Posterior cingulate gyrus (tissue), 11 donors: ENCODE data around the gene PTPRN2.
A peak's percentile ranks its signal among the peaks of the same experiment; 100 is the strongest.
"Not testable (repeated sequence)": the region's sequence is repeated elsewhere in the genome, so short reads cannot be mapped to it uniquely, and the experiment has no call there.

Source experiments
- DNase-seq, 10 donors: peaks; one replicate each; pipeline versions ENCODE4 v3.0.0 to v3.0.0-alpha.2; 2020 to 2021; ENCODE audit warnings: mixed read lengths in 3 of 10
- intact Hi-C: fragments of 100-400 bp; cut with DNase I; formaldehyde crosslinking; loops from one replicate; pipeline ENCODE4 v1.15.1; 2023

Gene PTPRN2

GRCh38 chr7:158244873-158245723 is 342.5 kb downstream of the PTPRN2 start:
- peak in 1 of 10 donors; percentile 75 for DNase-seq
- intact Hi-C loops, result no loop called here

DNA sequence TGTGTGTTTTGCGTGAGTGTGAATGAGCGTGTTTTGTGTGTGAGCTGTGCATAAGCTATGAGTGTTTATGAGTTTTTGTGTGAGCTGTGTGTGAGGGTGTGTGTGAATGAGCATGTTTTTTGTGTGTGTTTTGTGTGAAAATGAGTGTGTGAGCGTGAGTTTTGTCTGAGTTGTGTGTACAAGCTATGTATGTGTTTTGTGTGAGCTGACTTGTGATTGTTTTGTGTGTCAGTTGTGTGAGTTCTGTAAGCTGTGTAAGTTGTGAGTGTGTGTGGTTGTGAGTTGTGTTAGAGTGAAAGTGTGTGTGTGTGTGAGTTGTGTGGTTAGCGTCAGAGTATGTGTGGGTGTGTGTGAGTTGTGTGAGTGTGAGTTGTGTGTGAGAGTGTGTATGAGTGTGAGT is 343.2 kb downstream of the PTPRN2 start:
- no peak for DNase-seq
- intact Hi-C loops, result no loop called here

DNA sequence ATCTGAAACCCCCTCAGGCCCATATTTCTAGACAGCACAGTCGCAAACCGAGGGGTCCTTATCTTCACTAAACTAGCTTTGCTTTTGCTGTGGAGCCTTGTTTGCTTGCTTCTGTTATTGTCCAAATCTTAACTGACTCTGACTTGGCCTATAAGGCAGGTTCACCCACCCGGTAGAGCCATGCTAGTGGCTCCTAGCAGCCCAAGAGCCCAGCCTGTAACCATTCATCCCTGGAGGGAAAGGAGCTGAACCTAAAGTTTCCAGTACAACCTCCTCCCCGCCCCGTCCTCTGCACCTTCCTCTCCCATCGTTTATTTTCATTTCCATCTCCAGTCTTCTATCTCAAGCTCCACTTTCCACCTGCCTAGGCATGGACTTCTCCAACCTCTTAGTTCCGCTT is 345.7 kb downstream of the PTPRN2 start:
- DNase-seq, result peak in 1 of 10 donors; percentile 39
- intact Hi-C loops, result no loop called here

DNA sequence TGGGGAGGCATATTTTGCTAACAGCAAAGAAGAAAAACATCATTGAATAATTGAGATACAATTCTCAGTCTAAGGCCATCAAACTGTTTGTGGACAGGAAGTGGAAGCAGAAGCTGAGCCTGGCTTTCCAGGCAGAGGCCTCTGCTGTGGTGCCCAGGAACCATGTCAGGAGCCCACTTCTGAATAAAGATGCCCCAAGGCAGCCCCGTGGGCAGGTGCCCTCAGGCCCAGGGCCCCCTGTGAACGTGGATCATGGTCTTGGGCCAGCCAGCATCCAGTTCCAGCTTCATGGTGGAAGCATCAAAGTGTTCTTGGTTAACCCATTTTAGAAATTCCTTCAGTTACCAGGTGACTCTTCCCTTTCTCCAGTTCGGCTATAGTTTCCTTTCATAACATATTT is 346.8 kb downstream of the PTPRN2 start:
- intact Hi-C loops, result no loop called here
- peak in 1 of 10 donors; percentile 70 for DNase-seq

GRCh38 chr7:158239290-158239981 is 348.2 kb downstream of the PTPRN2 start:
- DNase-seq, result peak in 1 of 10 donors; percentile 78
- intact Hi-C loops, result no loop called here

DNA sequence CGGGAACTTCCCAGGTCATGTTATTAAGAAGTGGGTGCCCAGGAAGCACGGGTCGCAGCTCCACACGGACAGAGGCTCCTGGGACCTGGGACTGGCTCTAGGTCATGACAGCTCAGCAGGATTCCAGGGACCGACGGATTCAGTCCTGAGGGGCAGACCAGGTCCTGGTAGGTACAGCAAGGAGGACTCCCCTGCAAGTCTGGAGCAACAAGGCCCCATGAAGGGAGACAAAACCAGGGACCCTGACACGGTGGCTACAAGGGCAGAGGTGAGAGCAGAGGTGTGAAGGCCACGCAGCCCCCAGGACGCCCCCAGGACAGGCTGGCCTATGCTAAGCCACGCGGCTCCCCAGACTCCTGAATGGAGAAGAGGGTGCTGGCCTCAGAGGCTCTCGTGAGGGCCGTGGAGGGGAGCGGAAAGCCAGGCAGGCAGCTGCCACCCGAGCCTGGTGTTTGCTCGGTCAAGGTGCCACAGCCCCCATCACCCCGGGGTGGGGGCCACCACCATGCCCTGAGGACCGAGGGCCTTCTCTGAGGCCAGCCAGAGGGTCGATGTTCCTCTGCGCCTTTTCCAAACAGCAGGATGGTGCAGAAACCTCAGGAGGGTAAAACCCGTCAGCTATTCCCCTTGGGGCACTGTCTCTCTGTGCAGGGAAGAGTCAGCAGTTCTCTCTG is 348.9 kb downstream of the PTPRN2 start:
- DNase-seq, result peak in 1 of 10 donors; percentile 68
- intact Hi-C loops, result no loop called here

DNA sequence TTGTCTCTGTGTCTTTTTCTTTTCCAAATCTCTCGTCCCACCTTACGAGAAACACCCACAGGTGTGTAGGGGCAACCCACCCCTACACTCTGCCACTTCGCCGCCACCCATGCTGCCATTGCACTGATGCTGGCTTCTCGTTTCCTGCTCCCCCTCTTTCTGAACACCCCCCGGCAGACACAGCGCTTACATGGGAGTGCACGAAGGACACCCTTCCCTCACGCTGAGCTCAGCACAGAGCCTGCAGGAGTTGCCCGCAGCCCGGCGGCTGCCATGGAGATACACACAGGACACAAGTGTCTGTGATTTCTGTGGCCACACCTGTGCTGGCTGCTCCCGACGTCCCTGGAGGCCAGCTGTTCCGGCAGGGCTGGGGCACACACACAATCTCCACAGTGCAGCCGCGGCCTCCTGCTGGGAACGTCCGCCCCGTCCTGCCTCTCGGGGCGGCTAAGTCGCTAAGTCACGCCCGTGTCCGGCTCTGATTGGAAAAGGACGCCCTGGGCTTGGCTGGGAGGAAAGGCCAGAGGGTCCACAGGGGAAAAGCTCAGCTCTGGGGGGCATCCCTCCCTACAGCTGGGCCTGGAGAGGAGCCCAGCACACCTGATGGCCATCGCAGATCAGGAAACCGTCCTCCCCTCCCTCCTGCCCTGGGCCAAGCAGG is 349.8 kb downstream of the PTPRN2 start:
- intact Hi-C loops, result no loop called here
- DNase-seq, result peak in 1 of 10 donors; percentile 72

GRCh38 chr7:158236400-158236799 is 351.2 kb downstream of the PTPRN2 start:
- intact Hi-C loops, result no loop called here
- peak in 2 of 10 donors; percentile 70 to 76 for DNase-seq

GRCh38 chr7:158235862-158236261 is 351.8 kb downstream of the PTPRN2 start:
- intact Hi-C loops, result no loop called here
- peak in 1 of 10 donors; percentile 38 for DNase-seq

- DNase-seq, result no peak
- intact Hi-C loops, result no loop called here
Measured at GRCh38 chr7:158229945-158230344, 357.7 kb downstream of the PTPRN2 start.

DNA sequence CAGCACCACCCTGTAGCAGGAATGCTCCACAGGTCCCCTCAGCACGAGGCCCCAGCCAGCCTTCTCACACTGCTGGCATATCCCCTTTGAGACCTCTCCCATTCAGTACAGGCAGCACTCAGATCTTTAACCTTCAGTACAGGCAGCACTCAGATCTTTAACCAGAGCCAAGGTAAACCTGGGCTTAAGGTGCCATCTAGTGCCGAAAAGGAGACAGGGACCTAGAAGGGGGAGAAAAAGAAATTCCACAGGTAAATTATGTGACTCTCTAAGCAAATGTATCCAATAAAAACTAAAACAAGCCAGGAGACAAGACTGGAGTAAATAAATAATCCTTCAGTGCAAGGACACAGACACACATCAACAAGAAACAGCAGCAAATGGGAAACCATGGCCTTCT is 358.6 kb downstream of the PTPRN2 start:
- DNase-seq, result no peak
- intact Hi-C loops, result no loop called here

GRCh38 chr7:158228131-158228530 is 359.5 kb downstream of the PTPRN2 start:
- intact Hi-C loops, result no loop called here
- no peak for DNase-seq

- no peak for DNase-seq
- intact Hi-C loops, result no loop called here
Measured at GRCh38 chr7:158227258-158227984, 360.2 kb downstream of the PTPRN2 start.

GRCh38 chr7:158216198-158216597 is 371.4 kb downstream of the PTPRN2 start:
- DNase-seq, result no peak
- intact Hi-C loops, result no loop called here

- DNase-seq, result no peak
- intact Hi-C loops, result no loop called here
Measured at GRCh38 chr7:158209435-158209834, 378.2 kb downstream of the PTPRN2 start.

GRCh38 chr7:158206341-158206740 is 381.3 kb downstream of the PTPRN2 start:
- no peak for DNase-seq
- intact Hi-C loops, result no loop called here

GRCh38 chr7:158204453-158204852 is 383.2 kb downstream of the PTPRN2 start:
- intact Hi-C loops, result no loop called here

GRCh38 chr7:158203948-158204347 is 383.7 kb downstream of the PTPRN2 start:
- peak in 2 of 10 donors; percentile 68 to 83 for DNase-seq
- intact Hi-C loops, result not testable (repeated sequence)

More at GRCh38 chr7:158204453-158204852, 383.2 kb downstream of the PTPRN2 start:
- no peak for DNase-seq

DNA sequence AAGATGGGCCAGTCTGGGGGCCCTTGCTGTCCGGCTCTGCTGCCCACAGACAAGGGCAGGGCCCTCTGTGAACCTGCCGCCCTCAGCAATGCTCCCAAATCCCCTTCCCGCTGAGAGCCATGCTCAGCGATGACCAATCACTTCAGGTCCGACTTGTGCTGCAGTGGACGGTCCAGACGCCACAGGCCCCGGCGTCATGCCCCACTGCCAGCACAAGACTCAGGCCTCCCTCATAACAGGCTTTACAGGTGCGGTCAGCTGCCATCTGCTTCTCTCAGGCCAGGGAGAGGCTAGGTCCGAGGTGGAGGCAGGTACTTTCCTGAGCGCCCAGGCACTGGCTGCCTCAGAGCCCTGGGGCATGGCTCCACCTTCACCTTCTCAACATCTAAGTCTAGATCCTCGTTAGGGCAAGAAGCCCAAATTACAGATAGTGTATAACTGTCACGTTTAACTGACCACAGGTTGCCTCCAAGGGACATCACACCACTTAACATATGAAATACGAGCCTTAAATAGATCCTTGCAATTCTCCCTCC is 393.2 kb downstream of the PTPRN2 start:
- DNase-seq, result peak in 1 of 10 donors; percentile 57
- intact Hi-C loops, result no loop called here

GRCh38 chr7:158193446-158193845 is 394.2 kb downstream of the PTPRN2 start:
- peak in 1 of 10 donors; percentile 67 for DNase-seq
- intact Hi-C loops, result no loop called here
